Iris pigment epithelial cell (primary cell): Measurements from ENCODE around the gene ITSN1.

Experiments used
- DNase-seq: peaks from one replicate; pipeline ENCODE4 v3.0.0-alpha.2; 2011; ENCODE audit warnings: low read depth

Gene ITSN1

DNA sequence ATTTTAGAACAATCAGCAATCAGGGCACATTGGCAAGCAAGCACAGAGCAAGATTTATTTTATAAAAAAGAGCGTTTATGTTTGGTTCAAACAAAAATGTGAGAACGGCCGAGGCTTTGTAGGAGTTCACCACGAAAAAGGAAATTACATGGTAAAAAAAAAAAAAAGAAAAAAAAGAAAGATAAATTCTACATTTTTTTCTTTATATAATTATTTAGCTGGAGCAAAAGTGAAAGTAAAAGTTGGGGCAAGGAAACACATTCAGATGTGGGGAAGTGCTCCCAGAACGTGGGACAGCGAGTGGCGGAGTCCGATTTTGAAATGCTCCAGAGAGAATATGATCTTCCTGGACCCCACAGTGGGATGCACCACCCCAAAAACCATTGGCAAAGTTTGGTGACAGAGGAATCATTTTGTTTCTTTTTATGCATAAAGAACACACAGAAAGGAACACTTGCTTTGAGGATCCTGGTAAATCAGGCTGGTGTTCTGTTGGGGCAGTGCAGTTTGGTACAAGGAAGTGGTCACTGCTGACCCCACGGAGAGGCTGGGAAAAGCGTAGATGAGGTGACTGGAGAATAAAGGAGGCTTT is 289.6 kb downstream of the ITSN1 start:
- DNase-seq, result peak; percentile 17

DNA sequence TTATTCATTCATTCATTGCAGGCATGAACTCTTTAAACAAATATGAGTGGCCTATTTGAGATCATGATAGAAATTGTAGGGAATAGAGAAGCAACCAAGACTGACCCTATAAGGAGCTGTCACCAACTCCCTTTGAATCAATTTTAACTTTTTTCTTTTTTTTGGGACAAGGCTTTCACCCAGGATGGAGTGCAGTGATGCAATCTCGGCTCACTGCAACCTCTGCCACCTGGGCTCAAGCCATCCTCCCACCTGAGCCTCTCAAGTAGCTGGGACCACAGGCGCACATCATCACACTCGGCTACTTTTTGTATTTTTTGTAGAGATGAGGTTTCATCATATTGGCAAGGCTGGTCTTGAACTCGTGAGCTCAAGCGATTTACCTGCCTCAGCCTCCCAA is 290.4 kb downstream of the ITSN1 start:
- DNase-seq, result no peak

GRCh38 chr21:33936301-33937038 is 294.2 kb downstream of the ITSN1 start:
- no peak for DNase-seq

- DNase-seq, result no peak
Observed at GRCh38 chr21:33937146-33937545, 294.8 kb downstream of the ITSN1 start.

DNA sequence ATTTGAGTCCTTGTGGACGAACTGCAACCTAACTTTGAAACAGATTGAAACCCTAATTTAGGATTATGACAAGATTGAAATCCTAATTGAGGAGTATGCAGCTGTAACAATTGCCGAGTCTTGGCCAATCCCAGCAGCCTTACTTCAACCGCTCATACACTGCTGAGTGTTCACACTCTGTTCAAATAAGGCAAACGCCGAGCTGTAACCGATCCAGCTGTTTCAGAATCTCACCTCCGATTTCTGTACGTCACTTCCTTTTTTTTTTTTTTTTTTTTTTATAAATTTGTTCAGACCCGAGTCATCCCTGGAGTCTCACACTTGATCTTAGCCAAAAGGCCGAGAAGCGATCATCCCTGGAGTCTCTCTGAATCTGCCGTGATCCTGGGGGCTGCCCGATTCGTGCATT is 295.6 kb downstream of the ITSN1 start:
- no peak for DNase-seq

- DNase-seq, result peak; percentile 30
Observed at GRCh38 chr21:33938381-33938780, 296.1 kb downstream of the ITSN1 start.

GRCh38 chr21:33939226-33939625 is 296.9 kb downstream of the ITSN1 start:
- peak; percentile 78 for DNase-seq

DNA sequence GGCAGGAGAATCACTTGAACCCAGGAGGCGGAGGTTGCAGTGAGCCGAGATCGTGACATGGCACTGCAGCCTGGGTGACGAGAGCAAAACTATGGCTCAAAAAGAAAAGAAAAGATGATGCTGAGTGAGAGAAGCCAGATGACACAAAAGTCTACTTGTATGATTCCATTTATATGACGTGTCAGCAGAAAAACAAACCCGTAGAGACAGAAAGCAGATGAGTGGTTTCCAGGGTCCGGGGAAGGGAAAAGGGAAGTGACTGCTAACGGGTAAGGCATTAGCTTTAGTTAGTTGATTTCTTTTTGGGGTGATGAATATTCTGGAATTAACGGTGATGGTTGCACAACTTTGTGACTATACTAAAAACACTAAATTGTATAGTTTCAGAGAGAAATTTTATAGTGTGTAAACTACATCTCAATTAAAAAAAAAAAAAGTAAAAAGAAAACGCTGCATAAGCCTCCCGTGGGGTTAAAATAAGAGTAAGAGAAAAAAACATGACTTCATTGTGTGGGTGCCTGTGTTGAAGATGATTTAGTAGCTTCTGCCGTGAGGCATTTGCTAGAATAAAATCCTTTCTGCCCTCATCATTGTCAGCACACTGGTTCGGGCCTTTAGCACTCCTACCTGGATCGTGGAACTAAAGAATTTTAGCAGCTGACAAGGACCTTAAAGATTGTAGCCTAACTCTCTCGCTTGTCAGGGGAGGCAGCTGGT is 298.0 kb downstream of the ITSN1 start:
- peak; percentile 70 for DNase-seq

DNA sequence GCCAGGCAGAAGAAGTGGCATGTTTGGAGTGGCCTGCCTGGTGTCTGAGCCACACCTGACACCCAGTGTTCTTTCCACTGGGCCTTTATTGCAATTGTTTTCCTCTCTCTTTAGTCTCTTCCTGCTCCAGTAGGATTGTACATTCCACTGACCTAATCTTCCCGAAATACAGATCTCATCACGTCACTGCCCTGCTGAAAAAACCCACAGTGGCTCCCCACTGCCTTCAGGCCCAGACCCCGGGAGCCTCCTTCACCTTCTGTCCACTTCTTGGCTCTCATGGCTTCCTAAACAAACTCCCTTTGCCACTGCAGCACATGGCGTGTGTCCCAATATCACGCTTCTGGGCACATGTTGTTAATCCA is 298.6 kb downstream of the ITSN1 start:
- peak; percentile 39 for DNase-seq

DNA sequence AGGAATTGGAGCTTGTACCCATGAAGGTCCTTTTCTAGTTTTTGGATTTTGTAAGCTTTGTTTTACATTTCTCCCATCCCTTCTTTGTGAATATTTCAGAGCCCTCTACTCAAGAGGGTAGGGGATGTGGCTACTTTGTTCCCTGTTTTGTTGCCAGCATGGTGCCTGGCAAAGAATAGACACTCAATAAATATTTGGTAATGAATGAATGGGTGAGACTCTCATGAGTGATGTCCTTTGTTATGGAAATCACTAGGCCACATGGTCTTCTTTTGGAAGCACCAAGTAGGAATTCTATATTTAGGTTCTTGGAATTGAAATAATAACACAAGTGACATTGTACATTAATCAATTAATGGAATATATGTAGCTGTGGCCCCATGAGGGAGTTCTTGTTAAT is 300.1 kb downstream of the ITSN1 start:
- DNase-seq, result no peak

DNA sequence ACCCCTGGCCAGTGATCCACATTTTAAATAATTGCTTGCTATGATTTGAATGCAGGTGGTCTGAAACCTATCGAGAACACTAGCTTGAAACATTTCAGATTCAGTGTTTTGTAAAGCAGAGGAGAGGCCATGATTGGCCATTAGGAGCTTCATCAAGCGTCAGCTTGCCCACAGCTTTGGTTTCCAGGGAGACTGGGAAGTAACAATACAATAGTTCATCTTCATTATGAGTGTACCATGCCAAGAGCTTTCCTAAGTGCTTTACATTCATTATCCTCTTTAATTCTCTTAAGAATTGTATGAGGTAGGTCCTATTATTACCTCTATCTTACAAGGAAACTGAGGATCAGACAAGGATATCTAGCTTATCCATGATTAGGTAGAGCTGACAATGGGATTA is 301.0 kb downstream of the ITSN1 start:
- no peak for DNase-seq

- no peak for DNase-seq
Observed at GRCh38 chr21:33944185-33944763, 302.0 kb downstream of the ITSN1 start.

- DNase-seq, result no peak
Observed at GRCh38 chr21:33945652-33946270, 303.5 kb downstream of the ITSN1 start.

GRCh38 chr21:33947451-33948095 is 305.3 kb downstream of the ITSN1 start:
- DNase-seq, result peak; percentile 98

DNA sequence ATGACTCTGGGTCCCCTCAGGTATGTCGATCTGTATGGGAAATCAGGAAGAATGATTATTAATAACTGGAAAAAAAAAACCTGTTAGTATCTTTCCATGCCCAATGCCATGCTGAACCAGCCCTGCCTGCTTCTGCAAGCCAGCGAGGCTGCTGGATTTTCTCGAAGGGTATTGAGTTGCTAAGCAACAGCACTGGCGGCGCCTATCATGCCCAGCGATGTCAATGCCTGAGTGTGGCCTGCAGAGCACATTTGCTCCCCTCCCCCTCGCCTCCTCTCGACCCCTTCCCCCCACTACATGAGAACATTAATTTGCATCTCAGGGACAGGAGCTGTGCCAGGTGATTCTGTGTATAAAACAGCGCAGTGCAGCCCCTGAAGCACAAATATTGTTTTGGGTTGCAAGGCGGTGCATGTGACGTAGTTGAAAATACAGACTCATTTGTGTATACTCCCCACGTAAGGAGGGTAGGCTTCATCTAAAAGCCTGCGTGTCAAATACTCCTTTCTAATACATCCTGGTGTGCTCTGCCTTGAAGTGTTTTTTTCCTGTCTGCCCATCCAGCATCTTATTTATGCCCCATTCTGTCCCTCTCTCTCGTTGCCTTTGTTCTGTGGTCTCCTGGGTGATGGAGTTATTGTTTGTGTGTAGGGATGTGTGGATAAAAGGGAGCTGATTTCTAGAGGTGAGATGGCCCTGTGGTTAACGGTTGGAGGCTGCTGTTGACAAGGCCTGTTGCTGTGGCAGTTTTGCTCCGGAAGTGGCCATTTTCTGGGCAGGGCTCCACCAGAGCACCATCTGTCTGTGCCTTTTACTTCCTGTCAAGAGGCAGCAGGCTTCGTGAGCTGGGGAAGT is 306.0 kb downstream of the ITSN1 start:
- DNase-seq, result peak; percentile 11

GRCh38 chr21:33948951-33949444 is 306.7 kb downstream of the ITSN1 start:
- DNase-seq, result no peak
